WTC11 (cell line): ENCODE data around the gene SCGB1A1. TPM values are rescaled to one million over a fixed set of nuclear protein-coding genes. Genes with fewer than 3 reads are reported as not detected.

ENCODE experiments used
- ATAC-seq: fragments of 200-7000 bp; cut with Tn5 transposase; 2 replicates; pipeline ENCODE4 v1.10.0; 2021; ENCODE audit warnings: mild to moderate bottlenecking, moderate library complexity
- CTCF ChIA-PET: fragments of 300-600 bp; sonication (Branson Sonifier 250); formaldehyde crosslinking; loops from one replicate; lab custom pipeline; 2021; ENCODE audit warnings: antibody characterized with exemption; lab: Charles Lee
- POLR2A ChIA-PET: fragments of 350-600 bp; sonication (Branson Sonifier 250); formaldehyde crosslinking; loops from one replicate; lab custom pipeline; 2021; ENCODE audit warnings: antibody characterized with exemption; lab: Charles Lee
- DNase-seq: peaks from one replicate; pipeline ENCODE4 v3.0.0; 2021; ENCODE audit warnings: low spot score
- H3K27ac Mint-ChIP-seq: 2 replicates; pipeline ENCODE4 v1.8.0; 2021; ENCODE audit warnings: mixed read lengths
- H3K27me3 Mint-ChIP-seq: 2 replicates; pipeline ENCODE4 v1.8.0; 2021; ENCODE audit warnings: low read depth, mild to moderate bottlenecking, moderate library complexity, mixed read lengths
- H3K36me3 Mint-ChIP-seq: 2 replicates; pipeline ENCODE4 v1.8.0; 2021; ENCODE audit warnings: mixed read lengths
- H3K4me1 Mint-ChIP-seq: 2 replicates; pipeline ENCODE4 v1.8.0; 2022; ENCODE audit warnings: mixed read lengths
- H3K4me3 Mint-ChIP-seq: 2 replicates; pipeline ENCODE4 v1.8.0; 2021; ENCODE audit warnings: mild to moderate bottlenecking, moderate library complexity, mixed read lengths
- H3K9me3 Mint-ChIP-seq: 2 replicates; pipeline ENCODE4 v1.8.0; 2021; ENCODE audit warnings: mixed read lengths
- CREM ChIP-seq: sonication (generic); formaldehyde crosslinking; IDR thresholded peaks from 2 replicates; pipeline ENCODE4 v1.8.1; 2022; ENCODE audit warnings: mild to moderate bottlenecking, missing genetic modification reagents, moderate library complexity
- ESRRA ChIP-seq: sonication (generic); formaldehyde crosslinking; IDR thresholded peaks from 2 replicates; pipeline ENCODE4 v1.8.1; 2022; ENCODE audit warnings: mild to moderate bottlenecking, missing genetic modification reagents, borderline replicate concordance
- ETV6 ChIP-seq: sonication (generic); formaldehyde crosslinking; IDR thresholded peaks from 2 replicates; pipeline ENCODE4 v1.8.1; 2022; ENCODE audit warnings: mild to moderate bottlenecking, missing genetic modification reagents
- FOXJ3 ChIP-seq: sonication (generic); formaldehyde crosslinking; IDR thresholded peaks from 2 replicates; pipeline ENCODE4 v1.9.0; 2021; ENCODE audit warnings: missing genetic modification reagents, mild to moderate bottlenecking, borderline replicate concordance
- GRHL2 ChIP-seq: fragments of 250-450 bp; sonication (Bioruptor Pico); IDR thresholded peaks from 2 replicates; pipeline ENCODE4 v1.8.0; 2022; ENCODE audit warnings: mild to moderate bottlenecking, moderate library complexity; ENCODE audit not compliant: insufficient replicate concordance, severe bottlenecking
- MXD4 ChIP-seq: fragments of 250-450 bp; sonication (Bioruptor Pico); IDR thresholded peaks from 2 replicates; pipeline ENCODE4 v1.8.0; 2021; ENCODE audit warnings: mild to moderate bottlenecking, moderate library complexity, borderline replicate concordance
- NR2C2 ChIP-seq: sonication (generic); formaldehyde crosslinking; IDR thresholded peaks from 2 replicates; pipeline ENCODE4 v1.8.0; 2022; ENCODE audit warnings: mild to moderate bottlenecking, missing genetic modification reagents
- PRDM15 ChIP-seq: sonication (generic); formaldehyde crosslinking; IDR thresholded peaks from 2 replicates; pipeline ENCODE4 v1.8.0; 2022; ENCODE audit warnings: missing genetic modification reagents
- SMAD3 ChIP-seq: sonication (generic); formaldehyde crosslinking; IDR thresholded peaks from 2 replicates; pipeline ENCODE4 v1.8.0; 2022; ENCODE audit warnings: missing genetic modification reagents, mild to moderate bottlenecking, borderline replicate concordance
- STAT6 ChIP-seq: sonication (generic); formaldehyde crosslinking; conservative IDR thresholded peaks from 2 replicates; pipeline ENCODE4 v1.8.1; 2023; ENCODE audit warnings: mild to moderate bottlenecking, low read depth, missing genetic modification reagents, moderate library complexity
- ZBTB21 ChIP-seq: sonication (generic); formaldehyde crosslinking; IDR thresholded peaks from 2 replicates; pipeline ENCODE4 v1.8.1; 2023; ENCODE audit warnings: mild to moderate bottlenecking, missing genetic modification reagents, borderline replicate concordance
- ZNF396 ChIP-seq: fragments of 250-450 bp; sonication (Bioruptor Pico); IDR thresholded peaks from 2 replicates; pipeline ENCODE4 v1.8.0; 2021; ENCODE audit warnings: mild to moderate bottlenecking, moderate library complexity, borderline replicate concordance
- ZNF512 ChIP-seq: sonication (generic); formaldehyde crosslinking; IDR thresholded peaks from 2 replicates; pipeline ENCODE4 v1.8.1; 2022; ENCODE audit warnings: missing genetic modification reagents, borderline replicate concordance
- total RNA-seq: library from RNA; stranded (reverse); gene quantifications from 3 replicates; pipeline ENCODE4 v1.2.3, GENCODE V29; 2021
- TF ChIP-seq, protein P1 (sequence below): sonication (generic); formaldehyde crosslinking; IDR thresholded peaks from 2 replicates; pipeline ENCODE4 v1.8.1; 2023; ENCODE audit warnings: mild to moderate bottlenecking, missing genetic modification reagents, moderate library complexity
- TF ChIP-seq, protein P2 (sequence below): fragments of 250-450 bp; sonication (Bioruptor Pico); IDR thresholded peaks from 2 replicates; pipeline ENCODE4 v1.9.0; 2021; ENCODE audit warnings: mild to moderate bottlenecking, borderline replicate concordance
- TF ChIP-seq, protein P3 (sequence below): sonication (generic); formaldehyde crosslinking; IDR thresholded peaks from 2 replicates; pipeline ENCODE4 v1.8.1; 2022; ENCODE audit warnings: mild to moderate bottlenecking, missing genetic modification reagents, moderate library complexity, borderline replicate concordance

The SCGB1A1 gene
- total RNA-seq, 1 experiment from 2014 or later, result 1.2 TPM

GRCh38 chr11:62459080-62459479 is 40.2 kb downstream of the SCGB1A1 start (continued):
- TF ChIP-seq ZNF396, result no peak
- TF ChIP-seq CREM (CRISPR knock-in tag), result no peak
- no peak for TF ChIP-seq ZNF512 (CRISPR knock-in tag)
- TF ChIP-seq, protein P1, sequence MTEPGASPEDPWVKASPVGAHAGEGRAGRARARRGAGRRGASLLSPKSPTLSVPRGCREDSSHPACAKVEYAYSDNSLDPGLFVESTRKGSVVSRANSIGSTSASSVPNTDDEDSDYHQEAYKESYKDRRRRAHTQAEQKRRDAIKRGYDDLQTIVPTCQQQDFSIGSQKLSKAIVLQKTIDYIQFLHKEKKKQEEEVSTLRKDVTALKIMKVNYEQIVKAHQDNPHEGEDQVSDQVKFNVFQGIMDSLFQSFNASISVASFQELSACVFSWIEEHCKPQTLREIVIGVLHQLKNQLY (CRISPR knock-in tag), result no peak
- TF ChIP-seq, all 79 proteins: peak for 0

- no peaks in the 10 kb centered on the region for H3K9me3 Mint-ChIP-seq
- no peak overlapping the region for H3K27ac Mint-ChIP-seq
- no peak for ATAC-seq
- ChIA-PET POLR2A (no interaction called here), CTCF (interaction anchor here (0.7 to 3.0 kb wide), 3 partner anchors 9 to 81 kb away, joined by 3 to 15 read pairs (median 6); no protein-coding TSS in a partner anchor)
- H3K27me3 Mint-ChIP-seq, result no peaks in the 10 kb centered on the region
- no peak overlapping the region for H3K4me3 Mint-ChIP-seq
- TF ChIP-seq ETV6 (CRISPR knock-in tag) (no peak), PRDM15 (CRISPR knock-in tag) (no peak), NR2C2 (no peak), ESRRA (no peak), MXD4 (CRISPR knock-in tag) (no peak), STAT6 (CRISPR knock-in tag) (no peak), GRHL2 (CRISPR knock-in tag) (no peak), SMAD3 (CRISPR knock-in tag) (no peak), FOXJ3 (CRISPR knock-in tag) (no peak), ZBTB21 (CRISPR knock-in tag) (no peak)
- TF ChIP-seq, protein P1 (CRISPR knock-in tag), result no peak
- TF ChIP-seq, protein P2, sequence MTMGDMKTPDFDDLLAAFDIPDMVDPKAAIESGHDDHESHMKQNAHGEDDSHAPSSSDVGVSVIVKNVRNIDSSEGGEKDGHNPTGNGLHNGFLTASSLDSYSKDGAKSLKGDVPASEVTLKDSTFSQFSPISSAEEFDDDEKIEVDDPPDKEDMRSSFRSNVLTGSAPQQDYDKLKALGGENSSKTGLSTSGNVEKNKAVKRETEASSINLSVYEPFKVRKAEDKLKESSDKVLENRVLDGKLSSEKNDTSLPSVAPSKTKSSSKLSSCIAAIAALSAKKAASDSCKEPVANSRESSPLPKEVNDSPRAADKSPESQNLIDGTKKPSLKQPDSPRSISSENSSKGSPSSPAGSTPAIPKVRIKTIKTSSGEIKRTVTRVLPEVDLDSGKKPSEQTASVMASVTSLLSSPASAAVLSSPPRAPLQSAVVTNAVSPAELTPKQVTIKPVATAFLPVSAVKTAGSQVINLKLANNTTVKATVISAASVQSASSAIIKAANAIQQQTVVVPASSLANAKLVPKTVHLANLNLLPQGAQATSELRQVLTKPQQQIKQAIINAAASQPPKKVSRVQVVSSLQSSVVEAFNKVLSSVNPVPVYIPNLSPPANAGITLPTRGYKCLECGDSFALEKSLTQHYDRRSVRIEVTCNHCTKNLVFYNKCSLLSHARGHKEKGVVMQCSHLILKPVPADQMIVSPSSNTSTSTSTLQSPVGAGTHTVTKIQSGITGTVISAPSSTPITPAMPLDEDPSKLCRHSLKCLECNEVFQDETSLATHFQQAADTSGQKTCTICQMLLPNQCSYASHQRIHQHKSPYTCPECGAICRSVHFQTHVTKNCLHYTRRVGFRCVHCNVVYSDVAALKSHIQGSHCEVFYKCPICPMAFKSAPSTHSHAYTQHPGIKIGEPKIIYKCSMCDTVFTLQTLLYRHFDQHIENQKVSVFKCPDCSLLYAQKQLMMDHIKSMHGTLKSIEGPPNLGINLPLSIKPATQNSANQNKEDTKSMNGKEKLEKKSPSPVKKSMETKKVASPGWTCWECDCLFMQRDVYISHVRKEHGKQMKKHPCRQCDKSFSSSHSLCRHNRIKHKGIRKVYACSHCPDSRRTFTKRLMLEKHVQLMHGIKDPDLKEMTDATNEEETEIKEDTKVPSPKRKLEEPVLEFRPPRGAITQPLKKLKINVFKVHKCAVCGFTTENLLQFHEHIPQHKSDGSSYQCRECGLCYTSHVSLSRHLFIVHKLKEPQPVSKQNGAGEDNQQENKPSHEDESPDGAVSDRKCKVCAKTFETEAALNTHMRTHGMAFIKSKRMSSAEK, result no peak
- TF ChIP-seq, protein P3, sequence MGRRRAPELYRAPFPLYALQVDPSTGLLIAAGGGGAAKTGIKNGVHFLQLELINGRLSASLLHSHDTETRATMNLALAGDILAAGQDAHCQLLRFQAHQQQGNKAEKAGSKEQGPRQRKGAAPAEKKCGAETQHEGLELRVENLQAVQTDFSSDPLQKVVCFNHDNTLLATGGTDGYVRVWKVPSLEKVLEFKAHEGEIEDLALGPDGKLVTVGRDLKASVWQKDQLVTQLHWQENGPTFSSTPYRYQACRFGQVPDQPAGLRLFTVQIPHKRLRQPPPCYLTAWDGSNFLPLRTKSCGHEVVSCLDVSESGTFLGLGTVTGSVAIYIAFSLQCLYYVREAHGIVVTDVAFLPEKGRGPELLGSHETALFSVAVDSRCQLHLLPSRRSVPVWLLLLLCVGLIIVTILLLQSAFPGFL, result no peak
- DNase-seq, result no peak
- no peaks in the 10 kb centered on the region for H3K36me3 Mint-ChIP-seq
- peaks cover 2% of the 10 kb centered on the region; the same call in 1 of the 2 replicates for H3K4me1 Mint-ChIP-seq
Measured at GRCh38 chr11:62461740-62462507, 43.1 kb downstream of the SCGB1A1 start.
